ENCODE results near the gene ARHGAP15.

Gene ARHGAP15

DNA sequence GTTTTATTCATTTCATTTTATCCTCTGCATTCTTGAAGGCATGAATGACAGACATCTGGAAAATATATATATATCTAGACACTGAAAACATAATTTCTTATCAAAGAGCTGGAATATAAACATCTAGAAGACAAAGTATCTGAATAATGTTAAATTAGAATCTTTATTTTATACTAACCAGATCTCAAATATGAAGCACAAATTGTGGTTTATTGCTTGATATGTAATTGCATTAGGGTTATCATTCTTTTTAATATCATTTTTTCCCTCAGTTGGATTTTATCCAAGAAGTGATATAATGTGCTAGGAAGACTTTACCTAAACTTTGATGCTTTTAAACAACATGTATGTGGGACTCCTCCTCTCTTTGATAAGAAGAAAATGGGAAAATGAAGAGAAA, 331.2 kb downstream of the ARHGAP15 start:
- TF ChIP-seq, protein P1, sequence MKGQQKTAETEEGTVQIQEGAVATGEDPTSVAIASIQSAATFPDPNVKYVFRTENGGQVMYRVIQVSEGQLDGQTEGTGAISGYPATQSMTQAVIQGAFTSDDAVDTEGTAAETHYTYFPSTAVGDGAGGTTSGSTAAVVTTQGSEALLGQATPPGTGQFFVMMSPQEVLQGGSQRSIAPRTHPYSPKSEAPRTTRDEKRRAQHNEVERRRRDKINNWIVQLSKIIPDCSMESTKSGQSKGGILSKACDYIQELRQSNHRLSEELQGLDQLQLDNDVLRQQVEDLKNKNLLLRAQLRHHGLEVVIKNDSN (IDR thresholded peaks at IDR 0.05), result no peak
- TF ChIP-seq EGR1 (IDR thresholded peaks at IDR 0.05) (no peak), ZBTB7A (IDR thresholded peaks at IDR 0.05; ENCODE audit: low read depth) (no peak), EP300 (IDR thresholded peaks at IDR 0.05; ENCODE audit: borderline replicate concordance) (no peak), TCF12 (IDR thresholded peaks at IDR 0.05; ENCODE audit: low read depth) (no peak), FOXM1 (IDR thresholded peaks at IDR 0.05; ENCODE audit: borderline replicate concordance, low read depth) (no peak)
- TF ChIP-seq, protein P2, sequence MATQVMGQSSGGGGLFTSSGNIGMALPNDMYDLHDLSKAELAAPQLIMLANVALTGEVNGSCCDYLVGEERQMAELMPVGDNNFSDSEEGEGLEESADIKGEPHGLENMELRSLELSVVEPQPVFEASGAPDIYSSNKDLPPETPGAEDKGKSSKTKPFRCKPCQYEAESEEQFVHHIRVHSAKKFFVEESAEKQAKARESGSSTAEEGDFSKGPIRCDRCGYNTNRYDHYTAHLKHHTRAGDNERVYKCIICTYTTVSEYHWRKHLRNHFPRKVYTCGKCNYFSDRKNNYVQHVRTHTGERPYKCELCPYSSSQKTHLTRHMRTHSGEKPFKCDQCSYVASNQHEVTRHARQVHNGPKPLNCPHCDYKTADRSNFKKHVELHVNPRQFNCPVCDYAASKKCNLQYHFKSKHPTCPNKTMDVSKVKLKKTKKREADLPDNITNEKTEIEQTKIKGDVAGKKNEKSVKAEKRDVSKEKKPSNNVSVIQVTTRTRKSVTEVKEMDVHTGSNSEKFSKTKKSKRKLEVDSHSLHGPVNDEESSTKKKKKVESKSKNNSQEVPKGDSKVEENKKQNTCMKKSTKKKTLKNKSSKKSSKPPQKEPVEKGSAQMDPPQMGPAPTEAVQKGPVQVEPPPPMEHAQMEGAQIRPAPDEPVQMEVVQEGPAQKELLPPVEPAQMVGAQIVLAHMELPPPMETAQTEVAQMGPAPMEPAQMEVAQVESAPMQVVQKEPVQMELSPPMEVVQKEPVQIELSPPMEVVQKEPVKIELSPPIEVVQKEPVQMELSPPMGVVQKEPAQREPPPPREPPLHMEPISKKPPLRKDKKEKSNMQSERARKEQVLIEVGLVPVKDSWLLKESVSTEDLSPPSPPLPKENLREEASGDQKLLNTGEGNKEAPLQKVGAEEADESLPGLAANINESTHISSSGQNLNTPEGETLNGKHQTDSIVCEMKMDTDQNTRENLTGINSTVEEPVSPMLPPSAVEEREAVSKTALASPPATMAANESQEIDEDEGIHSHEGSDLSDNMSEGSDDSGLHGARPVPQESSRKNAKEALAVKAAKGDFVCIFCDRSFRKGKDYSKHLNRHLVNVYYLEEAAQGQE (IDR thresholded peaks at IDR 0.05; ENCODE audit: low read depth), result no peak

DNA sequence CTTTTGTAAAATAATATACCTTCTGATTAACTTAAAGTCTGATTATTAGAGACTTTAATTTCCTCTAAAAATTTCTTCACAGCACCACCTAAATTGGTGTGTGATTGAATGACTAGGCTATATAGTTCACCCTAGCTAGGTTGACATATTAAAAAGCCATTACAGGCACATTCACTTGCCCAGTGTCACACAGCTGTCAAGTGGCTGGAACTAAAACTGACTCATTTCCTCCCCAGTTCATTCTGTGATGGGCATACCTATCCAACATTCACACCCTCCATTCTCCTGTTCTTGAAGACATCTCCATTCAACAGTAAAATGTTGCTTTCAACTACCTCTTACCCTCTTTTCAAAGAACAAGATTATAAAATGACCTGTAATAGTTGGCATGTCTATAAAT, 334.5 kb downstream of the ARHGAP15 start:
- TF ChIP-seq YY1 (IDR thresholded peaks at IDR 0.05; ENCODE audit: low read depth), result no peak
- TF ChIP-seq ZBTB7A (IDR thresholded peaks at IDR 0.05; ENCODE audit: low read depth), result no peak
- TF ChIP-seq FOXM1 (IDR thresholded peaks at IDR 0.05; ENCODE audit: borderline replicate concordance, low read depth), result no peak
- no peak for TF ChIP-seq EGR1 (IDR thresholded peaks at IDR 0.05)
- TF ChIP-seq, protein P2 (IDR thresholded peaks at IDR 0.05; ENCODE audit: low read depth), result no peak
- TF ChIP-seq NFIC (IDR thresholded peaks at IDR 0.05), result no peak

DNA sequence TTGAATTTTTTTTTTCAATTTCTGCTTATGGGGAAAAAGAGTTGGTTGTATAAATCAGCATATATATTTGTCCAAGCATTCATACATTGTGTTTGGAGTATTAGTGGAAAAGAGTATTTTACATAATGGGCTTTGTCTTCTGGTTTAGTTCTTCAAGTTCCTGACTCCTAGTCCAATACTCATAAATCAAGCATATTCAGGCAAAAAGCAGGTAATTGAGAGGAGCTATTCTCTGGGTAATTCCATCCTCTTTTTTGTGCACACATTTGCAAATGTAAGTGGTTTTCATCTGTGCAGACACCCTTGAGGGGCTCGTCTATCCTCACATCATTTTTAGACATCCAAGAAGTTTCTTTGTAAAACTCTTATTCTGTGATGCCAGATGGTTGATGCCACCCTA, 337.2 kb downstream of the ARHGAP15 start:
- TF ChIP-seq TEAD4 (IDR thresholded peaks at IDR 0.05) (no peak), YY1 (IDR thresholded peaks at IDR 0.05; ENCODE audit: low read depth) (no peak), TAF1 (IDR thresholded peaks at IDR 0.05; ENCODE audit: low read depth) (no peak), TCF12 (IDR thresholded peaks at IDR 0.05; ENCODE audit: low read depth) (no peak), RAD21 (IDR thresholded peaks at IDR 0.05; ENCODE audit: low read depth) (no peak), CREB1 (IDR thresholded peaks at IDR 0.05; ENCODE audit: low read depth) (no peak), CEBPB (IDR thresholded peaks at IDR 0.05) (no peak), NFIC (IDR thresholded peaks at IDR 0.05) (no peak), ZBTB7A (IDR thresholded peaks at IDR 0.05; ENCODE audit: low read depth) (no peak)
- TF ChIP-seq, protein P2 (IDR thresholded peaks at IDR 0.05; ENCODE audit: low read depth), result no peak
- TF ChIP-seq, protein P3, sequence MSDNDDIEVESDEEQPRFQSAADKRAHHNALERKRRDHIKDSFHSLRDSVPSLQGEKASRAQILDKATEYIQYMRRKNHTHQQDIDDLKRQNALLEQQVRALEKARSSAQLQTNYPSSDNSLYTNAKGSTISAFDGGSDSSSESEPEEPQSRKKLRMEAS (IDR thresholded peaks at IDR 0.05), result no peak
- TF ChIP-seq, protein P1 (IDR thresholded peaks at IDR 0.05), result no peak

DNA sequence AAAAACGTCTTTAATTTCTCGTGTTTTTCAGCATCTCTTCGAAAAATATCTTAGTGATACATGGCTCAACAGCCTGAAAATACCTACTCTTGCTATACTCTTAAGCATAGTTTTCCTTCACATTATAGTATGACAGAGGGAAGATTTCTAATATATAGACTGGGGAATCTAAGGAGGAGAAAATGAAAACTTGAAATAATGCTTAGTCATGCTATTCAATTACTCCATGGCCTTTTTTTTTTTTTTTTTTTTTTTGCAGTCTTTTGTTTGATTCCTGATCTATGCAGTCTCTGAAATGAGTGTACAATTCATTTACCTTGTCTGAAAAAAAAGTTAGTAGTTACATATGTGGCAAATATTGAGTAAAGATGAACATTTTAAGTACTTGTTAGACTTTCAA, 337.8 kb downstream of the ARHGAP15 start:
- TF ChIP-seq CEBPB (IDR thresholded peaks at IDR 0.05) (no peak), EP300 (IDR thresholded peaks at IDR 0.05; ENCODE audit: borderline replicate concordance) (no peak), ZBTB7A (IDR thresholded peaks at IDR 0.05; ENCODE audit: low read depth) (no peak), YY1 (IDR thresholded peaks at IDR 0.05; ENCODE audit: low read depth) (no peak), NFIC (IDR thresholded peaks at IDR 0.05) (no peak), RAD21 (IDR thresholded peaks at IDR 0.05; ENCODE audit: low read depth) (no peak), TCF12 (IDR thresholded peaks at IDR 0.05; ENCODE audit: low read depth) (no peak), TAF1 (IDR thresholded peaks at IDR 0.05; ENCODE audit: low read depth) (no peak), FOXM1 (IDR thresholded peaks at IDR 0.05; ENCODE audit: borderline replicate concordance, low read depth) (no peak), EGR1 (IDR thresholded peaks at IDR 0.05) (no peak), TEAD4 (IDR thresholded peaks at IDR 0.05) (no peak)
- TF ChIP-seq, protein P1 (IDR thresholded peaks at IDR 0.05), result no peak
- TF ChIP-seq, protein P2 (IDR thresholded peaks at IDR 0.05; ENCODE audit: low read depth), result no peak
- TF ChIP-seq, protein P3 (IDR thresholded peaks at IDR 0.05), result no peak

Measured in Ishikawa (cell line).